ENCODE measurements around the gene FLYWCH2.

Gene FLYWCH2

GRCh38 chr16:2899564-2900072, 16.6 kb downstream of the FLYWCH2 start:
- Mint-ChIP-seq H3K36me3 (ENCODE audit: low read depth) (peaks cover 4% of the 10 kb centered on the region), H3K9me3 (no peaks in the 10 kb centered on the region), H3K27me3 (ENCODE audit: low read depth) (no peaks in the 10 kb centered on the region), H3K4me1 (peaks cover 6% of the 10 kb centered on the region), H3K27ac (peak overlapping the region in 1 of 3 experiments; percentile 88), H3K4me3 (no peak overlapping the region)
- TF ChIP-seq CTCF (IDR thresholded peaks at IDR 0.05; ENCODE audit: unreplicated experiment in 3 of 3): no peak

- H3K36me3 Mint-ChIP-seq (ENCODE audit: low read depth): peaks cover 4% of the 10 kb centered on the region
- H3K27me3 Mint-ChIP-seq (ENCODE audit: low read depth): no peaks in the 10 kb centered on the region
- no peak overlapping the region for H3K4me3 Mint-ChIP-seq
- H3K27ac Mint-ChIP-seq: no peak overlapping the region
- TF ChIP-seq CTCF (IDR thresholded peaks at IDR 0.05; ENCODE audit: unreplicated experiment in 3 of 3): no peak
- H3K4me1 Mint-ChIP-seq: peaks cover 6% of the 10 kb centered on the region
- H3K9me3 Mint-ChIP-seq: no peaks in the 10 kb centered on the region
Observed at GRCh38 chr16:2900526-2901075, 17.6 kb downstream of the FLYWCH2 start.

GRCh38 chr16:2902337-2903130, 19.5 kb downstream of the FLYWCH2 start:
- Mint-ChIP-seq H3K36me3 (ENCODE audit: low read depth) (peaks cover 4% of the 10 kb centered on the region), H3K9me3 (no peaks in the 10 kb centered on the region), H3K4me1 (peaks cover 13% of the 10 kb centered on the region), H3K27ac (no peak overlapping the region), H3K27me3 (ENCODE audit: low read depth) (no peaks in the 10 kb centered on the region), H3K4me3 (peak overlapping the region in 2 of 3 experiments; percentile 71 to 72)
- no peak for TF ChIP-seq CTCF (IDR thresholded peaks at IDR 0.05; ENCODE audit: unreplicated experiment in 3 of 3)

GRCh38 chr16:2904100-2904921, 21.3 kb downstream of the FLYWCH2 start:
- Mint-ChIP-seq H3K4me1 (peaks cover 13% of the 10 kb centered on the region), H3K9me3 (no peaks in the 10 kb centered on the region), H3K27ac (peak overlapping the region; percentile 62 to 92 (median 87)), H3K4me3 (peak overlapping the region; percentile 93 to 99 (median 97)), H3K27me3 (ENCODE audit: low read depth) (no peaks in the 10 kb centered on the region), H3K36me3 (ENCODE audit: low read depth) (peaks cover 4% of the 10 kb centered on the region)
- peak; percentile 96 to 98 (median 96) for TF ChIP-seq CTCF (IDR thresholded peaks at IDR 0.05; ENCODE audit: unreplicated experiment in 3 of 3)

- Mint-ChIP-seq H3K27me3 (ENCODE audit: low read depth) (no peaks in the 10 kb centered on the region), H3K36me3 (ENCODE audit: low read depth) (peaks cover 4% of the 10 kb centered on the region), H3K4me1 (peaks cover 13% of the 10 kb centered on the region), H3K4me3 (peak overlapping the region; percentile 93 to 99 (median 97)), H3K27ac (peak overlapping the region; percentile 62 to 89 (median 87)), H3K9me3 (no peaks in the 10 kb centered on the region)
- TF ChIP-seq CTCF (IDR thresholded peaks at IDR 0.05; ENCODE audit: unreplicated experiment in 3 of 3): no peak
Observed at GRCh38 chr16:2904922-2905240, 21.9 kb downstream of the FLYWCH2 start.

Measured in nephron (organoid).